22Rv1 (cell line): ENCODE results near the gene CDK6.

Experiments used
- ZFX ChIP-seq: fragments of 450-650 bp; IDR thresholded peaks from 2 replicates; pipeline ENCODE4 v1.6.1; 2017; ENCODE audit warnings: antibody characterized with exemption, borderline replicate concordance
- TF ChIP-seq, protein P1 (sequence below): fragments of 450-650 bp; IDR thresholded peaks from 2 replicates; pipeline ENCODE4 v1.5.1; 2017; ENCODE audit warnings: mild to moderate bottlenecking

DNA sequence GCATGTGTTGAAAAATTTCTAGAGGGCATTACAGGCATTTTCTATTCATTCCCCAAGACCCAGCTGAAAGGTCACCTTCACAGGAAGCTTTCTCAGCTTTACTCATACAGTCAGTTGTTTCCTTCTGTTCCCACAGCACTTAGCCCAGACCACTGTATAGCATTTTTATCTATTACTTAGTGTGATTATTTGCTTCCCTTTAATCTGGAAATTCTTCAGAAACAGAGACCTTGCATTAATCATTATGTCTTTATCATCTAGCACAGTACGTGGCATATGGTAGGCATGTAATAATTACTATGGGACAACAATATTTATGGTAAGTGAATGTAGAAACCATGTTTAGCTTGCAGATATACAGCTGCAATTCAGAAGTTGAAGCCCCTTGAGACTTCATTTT, 38.2 kb upstream of the CDK6 start:
- TF ChIP-seq, protein P1, sequence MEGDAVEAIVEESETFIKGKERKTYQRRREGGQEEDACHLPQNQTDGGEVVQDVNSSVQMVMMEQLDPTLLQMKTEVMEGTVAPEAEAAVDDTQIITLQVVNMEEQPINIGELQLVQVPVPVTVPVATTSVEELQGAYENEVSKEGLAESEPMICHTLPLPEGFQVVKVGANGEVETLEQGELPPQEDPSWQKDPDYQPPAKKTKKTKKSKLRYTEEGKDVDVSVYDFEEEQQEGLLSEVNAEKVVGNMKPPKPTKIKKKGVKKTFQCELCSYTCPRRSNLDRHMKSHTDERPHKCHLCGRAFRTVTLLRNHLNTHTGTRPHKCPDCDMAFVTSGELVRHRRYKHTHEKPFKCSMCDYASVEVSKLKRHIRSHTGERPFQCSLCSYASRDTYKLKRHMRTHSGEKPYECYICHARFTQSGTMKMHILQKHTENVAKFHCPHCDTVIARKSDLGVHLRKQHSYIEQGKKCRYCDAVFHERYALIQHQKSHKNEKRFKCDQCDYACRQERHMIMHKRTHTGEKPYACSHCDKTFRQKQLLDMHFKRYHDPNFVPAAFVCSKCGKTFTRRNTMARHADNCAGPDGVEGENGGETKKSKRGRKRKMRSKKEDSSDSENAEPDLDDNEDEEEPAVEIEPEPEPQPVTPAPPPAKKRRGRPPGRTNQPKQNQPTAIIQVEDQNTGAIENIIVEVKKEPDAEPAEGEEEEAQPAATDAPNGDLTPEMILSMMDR: no peak
- no peak for TF ChIP-seq ZFX
